Measurements from ENCODE around the gene DSC3. TPM values are rescaled to one million over a fixed set of nuclear protein-coding genes. Genes with fewer than 3 reads are reported as not detected.

DSC3 gene
- total RNA-seq (2014; rRNA removed), result not detected in 2 replicates
- polyA plus RNA-seq (2012), result not detected

DNA sequence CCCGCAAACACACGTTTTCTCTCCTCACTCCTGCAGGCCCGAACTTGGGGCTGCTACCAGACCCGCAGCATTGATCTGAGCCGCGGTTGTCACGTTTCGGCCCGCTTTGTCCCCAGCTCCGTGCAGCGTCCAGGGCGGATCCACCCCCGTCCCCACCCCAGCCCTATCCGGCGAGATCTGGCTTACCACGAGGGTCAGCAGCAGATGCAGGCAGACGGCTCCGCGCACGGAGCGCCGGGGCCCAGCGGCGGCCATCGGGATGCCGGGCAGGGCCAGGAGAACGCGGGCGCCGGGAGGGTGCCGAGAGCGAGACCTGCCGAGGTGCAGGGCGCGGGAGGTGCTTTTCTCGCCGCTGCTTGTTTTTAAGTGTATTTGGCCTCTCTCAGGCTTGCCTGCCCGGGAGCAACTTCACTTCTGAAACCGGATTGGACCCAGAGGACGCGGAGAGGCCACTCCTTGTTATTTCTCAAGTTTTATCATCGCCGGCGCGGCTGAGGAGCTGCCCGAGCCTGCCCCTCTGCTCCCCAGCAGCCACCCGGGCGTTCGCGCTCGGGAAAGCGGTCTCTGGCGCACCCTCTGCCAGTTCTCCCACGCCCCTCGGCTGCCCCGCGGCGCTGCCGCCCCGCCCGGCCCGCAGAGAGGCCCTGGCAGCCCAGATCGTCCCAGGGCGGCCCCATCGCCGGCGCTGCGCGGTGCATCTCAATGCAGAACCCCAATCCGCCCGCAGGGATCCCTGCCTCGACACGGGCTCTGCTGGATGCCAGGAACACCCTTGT is at the start of gene DSC3:
Gene DSC3 (minus strand): TSS at position 337 of the 776 bp plus-strand sequence. CDS start 82 bp downstream, at position 255.
- DNase-seq (ENCODE audit: low read depth), result no peak

GRCh38 chr18:31091350-31091749 is 48.8 kb upstream of the DSC3 start:
- no peak for DNase-seq (ENCODE audit: low read depth)

DNA sequence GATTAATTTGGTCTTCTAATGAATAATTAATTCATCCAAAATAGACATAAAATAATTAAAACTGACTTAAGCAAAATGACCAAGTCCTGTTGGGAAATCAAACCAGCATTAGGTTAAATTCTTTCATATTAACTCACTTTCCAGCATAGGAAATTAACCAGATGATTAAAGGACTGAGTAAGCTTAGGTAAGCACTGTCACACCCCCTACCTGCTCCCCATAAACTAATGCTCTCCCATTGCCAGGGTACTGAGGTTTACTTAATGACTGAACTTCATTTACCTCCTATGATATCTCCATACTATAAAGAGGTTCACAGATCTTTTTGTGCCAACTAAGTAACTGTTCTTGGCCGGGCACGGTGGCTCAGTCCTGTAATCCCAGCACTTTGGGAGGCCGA is 46.0 kb upstream of the DSC3 start:
- DNase-seq (ENCODE audit: low read depth), result no peak

- no peak for DNase-seq (ENCODE audit: low read depth)
These were observed 37.4 kb upstream of the DSC3 start for GRCh38 chr18:31079973-31080372.

- DNase-seq (ENCODE audit: low read depth), result no peak
These were observed 35.3 kb upstream of the DSC3 start for GRCh38 chr18:31077878-31078277.

DNA sequence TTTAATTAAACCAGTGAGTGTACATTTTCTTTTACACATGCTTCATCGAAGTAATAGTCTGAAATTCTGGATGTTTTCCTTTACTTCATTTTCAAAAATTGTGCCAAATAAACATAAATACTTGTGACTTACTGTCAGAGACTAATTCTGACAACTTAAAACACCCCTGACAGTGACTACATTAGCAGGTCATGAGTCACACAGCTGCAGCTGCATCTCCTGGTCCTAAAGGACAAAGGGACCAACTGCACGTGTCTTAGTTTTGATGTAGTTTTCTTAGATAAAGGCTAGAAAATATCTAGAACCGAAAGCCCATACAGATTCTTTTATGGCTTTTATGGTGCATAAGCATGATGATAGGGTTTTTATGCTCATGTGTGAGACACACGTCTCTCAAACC is 29.6 kb upstream of the DSC3 start:
- no peak for DNase-seq (ENCODE audit: low read depth)

DNA sequence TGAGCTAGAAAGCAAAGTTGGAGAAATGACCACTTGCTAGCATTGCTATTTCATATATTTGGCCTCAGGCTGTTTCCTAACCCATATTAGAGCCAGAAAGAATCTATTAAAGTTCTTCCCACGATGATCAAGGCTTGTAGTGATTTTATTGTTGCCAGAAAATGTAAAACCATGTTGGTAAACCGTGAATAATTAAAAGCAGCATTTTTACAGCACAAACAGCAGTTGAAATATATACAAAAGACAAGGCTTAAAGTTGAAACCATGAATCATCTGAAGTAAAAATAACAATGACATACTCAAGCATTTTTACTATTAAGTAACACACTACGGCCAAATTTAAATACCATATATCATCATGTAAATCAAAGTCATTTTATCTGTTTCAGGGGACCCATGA is 27.7 kb upstream of the DSC3 start:
- no peak for DNase-seq (ENCODE audit: low read depth)

GRCh38 chr18:31066266-31066665 is 23.7 kb upstream of the DSC3 start:
- no peak for DNase-seq (ENCODE audit: low read depth)

- no peak for DNase-seq (ENCODE audit: low read depth)
These were observed 22.7 kb upstream of the DSC3 start for GRCh38 chr18:31065036-31065773.

DNA sequence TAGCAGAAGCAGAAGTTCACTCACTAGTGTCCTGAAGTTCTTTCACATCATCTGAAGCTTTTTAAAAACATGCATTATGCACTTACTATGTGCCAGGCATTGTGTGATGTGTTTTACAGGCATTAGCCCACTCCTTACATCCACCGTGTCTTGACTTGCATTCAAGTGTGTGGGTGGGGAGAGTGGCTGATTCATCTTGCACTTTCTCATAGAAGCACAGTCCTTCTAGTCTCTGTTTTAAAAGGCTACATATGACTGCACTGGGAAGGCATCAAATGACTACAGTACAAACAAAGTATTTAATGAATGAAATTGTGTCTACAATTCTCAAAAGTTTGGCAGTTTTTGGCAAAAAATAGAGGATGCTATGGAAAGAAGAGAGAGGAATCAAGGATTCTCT is 21.6 kb upstream of the DSC3 start:
- no peak for DNase-seq (ENCODE audit: low read depth)

- no peak for DNase-seq (ENCODE audit: low read depth)
These were observed 19.4 kb upstream of the DSC3 start for GRCh38 chr18:31061945-31062344.

- no peak for DNase-seq (ENCODE audit: low read depth)
These were observed 16.4 kb upstream of the DSC3 start for GRCh38 chr18:31058897-31059296.

- no peak for DNase-seq (ENCODE audit: low read depth)
These were observed 15.4 kb upstream of the DSC3 start for GRCh38 chr18:31057917-31058316.

GRCh38 chr18:31057051-31057450 is 14.5 kb upstream of the DSC3 start:
- DNase-seq (ENCODE audit: low read depth), result no peak

DNA sequence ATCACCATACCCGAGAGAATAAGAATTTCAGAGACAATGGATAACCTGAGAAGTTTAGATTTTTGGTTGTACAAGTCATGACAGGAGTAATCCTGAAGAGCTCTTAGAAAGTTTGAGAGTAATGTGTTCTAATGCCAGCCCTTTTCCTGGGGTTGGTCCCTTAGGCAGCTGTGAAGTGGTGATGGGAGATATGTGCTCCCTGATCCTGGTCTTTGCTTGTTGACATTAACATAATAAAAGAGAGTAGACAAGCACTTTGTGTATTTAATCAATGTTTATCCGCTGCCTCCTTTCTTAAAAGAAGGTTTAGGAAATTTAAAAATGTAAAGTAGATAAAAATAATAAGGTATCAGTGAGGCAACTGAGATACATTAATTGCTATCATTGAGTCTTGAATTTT is 13.8 kb upstream of the DSC3 start:
- no peak for DNase-seq (ENCODE audit: low read depth)

DNA sequence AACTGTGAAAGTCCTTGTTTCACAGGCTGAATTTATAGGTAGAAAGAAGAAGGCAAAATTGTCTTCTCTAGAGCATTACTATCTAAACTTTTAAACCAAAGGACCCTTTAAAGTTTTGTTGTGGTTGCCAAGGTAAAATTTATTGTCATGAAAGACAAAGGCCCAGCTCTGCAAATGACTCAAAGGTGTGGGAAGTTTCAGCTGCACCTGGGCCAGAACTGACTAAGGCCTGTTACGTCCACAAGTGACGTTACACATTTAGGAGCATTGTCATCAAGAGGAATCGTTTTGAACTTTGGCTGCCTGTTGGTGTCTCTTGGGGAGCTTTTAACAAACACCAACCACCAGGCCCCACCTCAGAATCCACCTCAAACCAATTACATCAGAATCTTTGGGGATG is 8.1 kb upstream of the DSC3 start:
- DNase-seq (ENCODE audit: low read depth), result no peak

- DNase-seq (ENCODE audit: low read depth), result no peak
These were observed 6.6 kb upstream of the DSC3 start for GRCh38 chr18:31049189-31049588.

- no peak for DNase-seq (ENCODE audit: low read depth)
These were observed 5.7 kb upstream of the DSC3 start for GRCh38 chr18:31048216-31048615.

- DNase-seq (ENCODE audit: low read depth), result no peak
These were observed 4.4 kb upstream of the DSC3 start for GRCh38 chr18:31046916-31047315.

DNA sequence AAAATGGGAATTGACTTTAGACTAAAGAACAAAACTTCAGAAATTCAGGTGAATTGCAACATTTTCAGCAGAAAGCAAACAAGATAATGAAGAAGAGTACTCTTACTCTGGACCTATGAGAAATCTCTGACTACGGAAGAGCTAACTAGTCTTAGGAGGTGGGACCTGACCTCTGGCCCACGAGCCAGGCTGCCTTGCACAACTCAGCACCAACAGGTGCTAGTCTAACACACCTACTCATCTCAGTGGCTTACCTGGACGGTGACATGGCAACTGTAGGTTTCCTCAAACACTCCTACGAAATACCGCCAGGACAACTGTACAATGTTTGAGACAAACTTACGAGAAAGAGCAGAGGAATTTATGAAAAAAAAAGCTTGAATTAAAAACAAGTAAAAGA is 3.1 kb upstream of the DSC3 start:
- no peak for DNase-seq (ENCODE audit: low read depth)

GRCh38 chr18:31044926-31045325 is 2.4 kb upstream of the DSC3 start:
- no peak for DNase-seq (ENCODE audit: low read depth)

GRCh38 chr18:31043709-31044108 is 1.2 kb upstream of the DSC3 start:
- DNase-seq (ENCODE audit: low read depth), result no peak

GRCh38 chr18:31042084-31042405 is 497 bp downstream of the DSC3 start:
- DNase-seq (ENCODE audit: low read depth), result no peak
